ENCODE measurements around the gene NINL.

GRCh38 chr20:25545171-25545570 lies 40.2 kb downstream of the NINL start:
- TF ChIP-seq, protein P1, sequence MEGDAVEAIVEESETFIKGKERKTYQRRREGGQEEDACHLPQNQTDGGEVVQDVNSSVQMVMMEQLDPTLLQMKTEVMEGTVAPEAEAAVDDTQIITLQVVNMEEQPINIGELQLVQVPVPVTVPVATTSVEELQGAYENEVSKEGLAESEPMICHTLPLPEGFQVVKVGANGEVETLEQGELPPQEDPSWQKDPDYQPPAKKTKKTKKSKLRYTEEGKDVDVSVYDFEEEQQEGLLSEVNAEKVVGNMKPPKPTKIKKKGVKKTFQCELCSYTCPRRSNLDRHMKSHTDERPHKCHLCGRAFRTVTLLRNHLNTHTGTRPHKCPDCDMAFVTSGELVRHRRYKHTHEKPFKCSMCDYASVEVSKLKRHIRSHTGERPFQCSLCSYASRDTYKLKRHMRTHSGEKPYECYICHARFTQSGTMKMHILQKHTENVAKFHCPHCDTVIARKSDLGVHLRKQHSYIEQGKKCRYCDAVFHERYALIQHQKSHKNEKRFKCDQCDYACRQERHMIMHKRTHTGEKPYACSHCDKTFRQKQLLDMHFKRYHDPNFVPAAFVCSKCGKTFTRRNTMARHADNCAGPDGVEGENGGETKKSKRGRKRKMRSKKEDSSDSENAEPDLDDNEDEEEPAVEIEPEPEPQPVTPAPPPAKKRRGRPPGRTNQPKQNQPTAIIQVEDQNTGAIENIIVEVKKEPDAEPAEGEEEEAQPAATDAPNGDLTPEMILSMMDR (IDR thresholded peaks at IDR 0.05; ENCODE audit: poor library complexity), result no peak
- TF ChIP-seq EZH2 (IDR thresholded peaks at IDR 0.05; ENCODE audit: borderline replicate concordance), result no peak
- no peak for TF ChIP-seq EZH2phosphoT487 (IDR thresholded peaks at IDR 0.05; ENCODE audit: low read depth, severe bottlenecking, unreplicated experiment)
